HG02870 (cell line): ENCODE results near the gene ACIN1.
"Not testable (repeated sequence)": the region's sequence is repeated elsewhere in the genome, so short reads cannot be mapped to it uniquely, and the experiment has no call there.

Experiments used
- ATAC-seq: cut with Tn5 transposase; IDR thresholded peaks from one replicate; pipeline ENCODE4 v1.9.1; 2021; ENCODE audit warnings: mild to moderate bottlenecking, moderate library complexity; ENCODE audit not compliant: unreplicated experiment

Gene ACIN1

GRCh38 chr14:23108169-23108568 is 13.2 kb upstream of the ACIN1 start:
- not testable (repeated sequence) for ATAC-seq

DNA sequence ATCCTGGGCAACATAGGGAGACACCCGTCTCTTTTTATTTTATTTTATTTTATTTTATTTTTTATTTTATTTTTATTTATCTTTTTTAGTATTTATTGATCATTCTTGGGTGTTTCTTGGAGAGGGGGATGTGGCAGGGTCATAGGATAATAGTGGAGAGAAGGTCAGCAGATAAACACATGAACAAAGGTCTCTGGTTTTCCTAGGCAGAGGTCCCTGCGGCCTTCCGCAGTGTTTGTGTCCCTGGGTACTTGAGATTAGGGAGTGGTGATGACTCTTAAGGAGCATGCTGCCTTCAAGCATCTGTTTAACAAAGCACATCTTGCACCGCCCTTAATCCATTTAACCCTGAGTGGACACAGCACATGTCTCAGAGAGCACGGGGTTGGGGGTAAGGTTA is 12.7 kb upstream of the ACIN1 start:
- ATAC-seq = not testable (repeated sequence)

DNA sequence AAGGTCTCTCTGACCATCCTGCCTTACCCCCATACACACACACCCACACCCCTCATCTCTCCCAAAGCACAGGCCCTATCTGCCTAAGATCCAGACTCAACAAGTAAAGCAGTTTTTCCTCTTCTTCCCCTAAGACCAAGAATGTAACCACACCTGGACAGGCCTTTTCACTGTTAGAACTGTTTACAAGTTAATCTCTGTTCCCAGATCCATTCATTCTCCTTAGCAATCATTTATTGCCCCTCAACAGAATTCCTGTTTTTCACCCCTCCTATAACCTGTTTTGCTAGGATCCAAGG is 11.8 kb upstream of the ACIN1 start:
- no peak for ATAC-seq

GRCh38 chr14:23105348-23105824 is 10.4 kb upstream of the ACIN1 start:
- no peak for ATAC-seq

- no peak for ATAC-seq
Observed at GRCh38 chr14:23104591-23105347, 9.8 kb upstream of the ACIN1 start, which contains the start of gene CIROP. TSS of gene CIROP (minus strand) at chr14:23104989. CDS start at chr14:23104920, 69 bp downstream.

DNA sequence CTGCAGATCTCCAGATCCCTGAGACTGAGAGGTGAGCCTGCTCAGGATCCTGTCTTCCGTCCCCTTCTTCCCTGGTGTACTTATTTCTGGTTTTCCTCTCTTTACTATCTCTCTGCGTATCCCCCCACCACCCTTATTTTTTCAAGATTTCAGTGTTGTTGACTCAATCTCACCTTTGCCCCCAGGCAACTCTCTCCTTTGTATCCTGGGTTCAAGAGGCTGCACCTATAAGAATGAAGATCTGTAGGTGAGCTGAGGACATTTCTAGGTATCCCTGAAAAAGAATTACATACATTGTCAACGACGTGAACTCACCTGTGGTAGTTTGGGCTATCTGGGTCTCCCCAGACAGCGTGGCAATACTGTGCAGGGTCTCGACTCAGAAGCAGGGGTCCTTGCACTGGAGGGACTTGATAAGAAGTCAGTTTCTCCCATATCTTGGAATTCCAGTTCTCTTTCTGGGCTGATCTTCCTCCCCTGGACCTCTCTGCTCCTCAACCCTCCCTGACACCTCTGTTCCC is 9.2 kb upstream of the ACIN1 start:
- ATAC-seq = no peak

GRCh38 chr14:23103581-23103980 is 8.6 kb upstream of the ACIN1 start:
- no peak for ATAC-seq

DNA sequence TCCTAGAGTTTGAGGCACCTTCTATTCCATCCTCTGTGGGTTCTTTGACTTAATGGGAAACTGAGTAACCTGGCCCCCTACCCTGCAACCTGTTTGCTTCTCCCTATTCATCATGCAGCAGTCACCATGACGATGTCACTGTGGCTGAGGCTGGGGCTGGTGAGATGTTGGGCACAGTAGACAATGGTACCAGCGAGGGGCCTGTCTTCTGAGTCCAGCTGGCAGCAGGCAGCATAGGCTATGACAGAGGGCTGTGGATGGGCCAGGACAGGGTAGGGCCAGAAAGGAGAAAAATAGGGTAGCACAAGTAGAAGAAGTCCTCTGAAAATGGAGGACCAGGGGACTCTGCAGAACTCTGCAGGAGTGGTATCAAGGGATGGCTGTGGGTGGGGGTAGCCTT is 7.9 kb upstream of the ACIN1 start:
- no peak for ATAC-seq

- no peak for ATAC-seq
Observed at GRCh38 chr14:23101986-23102625, 7.2 kb upstream of the ACIN1 start.

- no peak for ATAC-seq
Observed at GRCh38 chr14:23101213-23101970, 6.5 kb upstream of the ACIN1 start.

DNA sequence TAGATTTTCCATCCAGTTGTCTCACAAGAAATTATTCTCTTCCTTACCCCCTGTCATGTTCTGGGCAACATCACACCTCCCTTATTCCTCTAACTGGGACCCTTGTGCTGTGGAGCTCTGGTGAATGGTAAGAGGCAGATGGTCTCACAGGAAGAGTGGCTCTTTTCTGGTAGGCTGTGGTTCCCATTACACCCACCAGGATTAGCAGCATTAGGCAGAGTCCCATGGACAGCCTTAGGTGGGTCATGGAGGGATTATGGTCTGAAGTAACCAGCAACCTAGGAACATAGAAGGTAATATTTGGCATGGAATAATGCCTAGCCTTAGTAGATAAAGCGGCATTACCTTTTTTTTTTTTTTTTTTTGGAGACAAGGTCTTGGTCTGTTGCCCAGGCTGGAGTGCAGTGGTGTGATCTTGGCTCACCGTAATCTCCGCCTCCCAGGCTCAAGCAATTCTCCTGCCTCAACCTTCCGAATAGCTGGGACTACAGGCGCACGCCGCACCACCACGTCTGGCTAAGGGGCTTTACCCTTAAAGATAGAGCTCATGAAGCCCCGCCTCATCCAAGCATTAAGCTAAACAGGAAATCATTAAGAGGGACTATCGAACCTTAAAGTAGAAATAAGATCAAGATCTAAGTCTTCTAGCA is 4.4 kb upstream of the ACIN1 start:
- ATAC-seq = no peak

- no peak for ATAC-seq
Observed at GRCh38 chr14:23097786-23098185, 2.9 kb upstream of the ACIN1 start.

- peak; percentile 90 for ATAC-seq
Observed at GRCh38 chr14:23095196-23096108, 516 bp upstream of the ACIN1 start, which contains the start of gene C14orf119. TSS of gene C14orf119 (plus strand) at chr14:23095505. CDS start at chr14:23097659, 2,154 bp downstream.

GRCh38 chr14:23093991-23094665 is 808 bp downstream of the ACIN1 start:
- no peak for ATAC-seq

DNA sequence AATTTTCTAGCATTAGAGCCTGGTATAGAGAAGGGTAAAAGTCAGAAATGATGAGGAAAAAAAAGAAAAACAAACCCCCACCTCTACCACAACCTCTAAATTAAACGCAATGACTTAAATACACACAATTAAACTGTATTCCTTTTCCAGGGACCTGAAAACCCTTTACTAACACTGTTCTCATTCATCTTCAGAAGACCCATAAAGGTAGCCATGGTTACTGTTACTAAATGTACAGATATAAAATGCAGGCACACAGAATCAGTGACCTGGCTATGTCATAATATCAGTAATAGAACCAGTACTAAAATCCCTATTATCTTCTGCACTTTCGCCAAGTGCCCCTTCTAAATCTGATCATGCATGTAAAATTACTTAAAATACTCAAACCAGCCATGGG is 1.4 kb downstream of the ACIN1 start:
- ATAC-seq = no peak

- ATAC-seq = no peak
Observed at GRCh38 chr14:23093104-23093503, 1.8 kb downstream of the ACIN1 start.

DNA sequence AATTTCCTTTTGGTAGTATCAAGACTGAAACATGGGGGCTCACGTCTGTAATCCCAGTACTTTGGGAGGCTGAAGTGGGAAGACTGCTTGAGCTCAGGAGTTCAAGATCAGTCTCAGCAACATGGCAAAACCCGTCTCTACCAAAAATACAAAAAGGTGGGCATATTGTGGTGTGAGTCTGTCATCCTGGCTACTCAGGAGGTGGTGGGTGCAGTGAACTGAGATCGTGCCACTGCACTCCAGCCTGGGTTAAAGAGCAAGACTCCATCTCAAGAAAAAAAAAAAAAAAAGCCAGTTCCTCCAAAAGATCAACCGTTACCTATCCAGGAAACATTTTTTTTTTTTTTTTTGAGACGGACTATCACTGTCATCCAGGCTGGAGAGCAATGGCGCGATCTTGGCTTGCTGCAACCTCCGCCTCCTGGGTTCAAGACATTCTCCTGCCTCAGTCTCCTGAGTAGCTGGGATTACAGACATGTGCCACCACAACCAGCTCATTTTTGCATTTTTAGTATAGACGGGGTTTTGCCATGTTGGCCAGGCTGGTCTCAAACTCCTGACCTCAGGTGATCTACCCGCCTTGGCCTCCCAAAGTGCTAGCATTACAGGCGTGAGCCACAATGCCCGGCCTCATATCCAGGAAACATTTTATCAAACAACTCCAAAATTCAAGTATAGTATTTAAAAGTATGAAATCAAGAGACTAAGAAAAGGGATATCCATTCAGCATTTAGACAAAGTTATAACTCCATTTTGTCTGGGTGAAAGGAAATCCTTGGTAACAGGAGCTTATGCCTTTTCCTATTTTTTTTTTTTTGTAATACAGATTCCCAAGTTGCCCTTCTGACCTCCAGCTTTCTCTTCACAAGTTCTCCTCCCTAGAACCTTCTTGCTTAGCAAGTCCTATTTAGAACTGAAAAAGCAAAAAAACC is 3.4 kb downstream of the ACIN1 start:
- ATAC-seq = no peak

GRCh38 chr14:23090254-23090636 is 4.7 kb downstream of the ACIN1 start:
- ATAC-seq = no peak
